Ureter (tissue), 1 donor: ENCODE measurements around the gene OR1A1. TPM values are rescaled to one million over a fixed set of nuclear protein-coding genes. Genes with fewer than 3 reads are reported as not detected.

Source experiments
- total RNA-seq: library from RNA; stranded (reverse); gene quantifications from one replicate; pipeline ENCODE4 v1.2.4, GENCODE V29; 2023
- donor health status: DM: yes; HTN: yes; CAD: no.

Gene OR1A1
- total RNA-seq, 1 donor from 2014 or later = not detected

Other genes starting within 250 kb of the OR1A1 start
- gene OR1D5, start 144.1 kb upstream of the OR1A1 start, total RNA-seq = not detected
- gene OR1D2, start 103.2 kb upstream of the OR1A1 start, total RNA-seq = not detected
- gene OR1G1, start 80.1 kb upstream of the OR1A1 start, total RNA-seq = not detected
- not detected for gene OR1A2, start 10.1 kb upstream of the OR1A1 start, total RNA-seq
- not detected for gene OR3A1, start 90.7 kb downstream of the OR1A1 start, total RNA-seq
- 2.7 TPM for gene OR3A2, start 178.6 kb downstream of the OR1A1 start, total RNA-seq
- gene OR1E1, start 190.7 kb downstream of the OR1A1 start, total RNA-seq = not detected
- not detected for gene OR3A3, start 203.7 kb downstream of the OR1A1 start, total RNA-seq
- gene OR1E2, start 226.2 kb downstream of the OR1A1 start, total RNA-seq = not detected